Fibroblast of skin of right quadriceps (primary cell): ENCODE results near the gene PSMA6.
"Not testable (repeated sequence)": the region's sequence is repeated elsewhere in the genome, so short reads cannot be mapped to it uniquely, and the experiment has no call there.

Experiments used
- DNase-seq: peaks from one replicate; pipeline ENCODE4 v3.0.0-alpha.2; 2013

Gene PSMA6

DNA sequence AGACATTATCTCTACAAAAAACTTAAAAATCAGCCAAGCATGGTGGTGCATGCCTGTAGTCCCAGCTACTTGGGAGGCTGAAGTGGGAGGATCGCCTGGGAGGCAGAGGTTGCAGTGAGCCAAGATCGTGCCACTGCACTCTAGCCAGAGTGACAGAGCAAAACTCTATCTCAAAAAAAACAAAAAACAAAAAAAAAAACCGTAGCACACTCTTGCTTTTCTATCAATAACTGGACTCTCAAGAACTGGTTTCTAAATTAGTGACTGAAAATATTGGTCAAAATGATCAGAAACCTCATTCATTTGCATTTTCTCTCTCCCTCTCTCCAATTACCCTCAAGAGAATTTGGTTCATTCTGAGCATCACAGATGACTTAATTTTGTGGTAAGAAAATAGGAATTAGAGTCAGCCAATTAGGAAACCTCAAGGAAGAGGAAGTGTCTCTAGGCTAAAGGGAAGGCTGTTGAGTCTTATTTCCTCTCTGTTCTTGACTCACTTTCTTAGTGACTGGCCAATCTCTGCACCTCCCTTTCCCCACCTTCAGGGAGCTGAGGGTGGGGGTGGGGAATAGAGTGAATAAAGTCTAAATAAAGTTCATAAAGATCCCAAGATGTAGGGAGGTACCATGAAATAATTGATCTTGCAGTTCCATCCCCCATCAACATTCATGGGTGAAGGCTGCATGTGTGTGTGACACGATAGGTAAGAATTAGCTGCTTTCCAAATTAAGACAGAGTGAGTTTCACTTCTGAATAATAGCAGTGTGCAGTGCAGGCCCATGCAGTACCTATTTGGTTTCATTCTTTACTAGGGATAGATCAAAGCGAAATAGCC lies 6.8 kb upstream of the PSMA6 start:
- peak; percentile 50 for DNase-seq

DNA sequence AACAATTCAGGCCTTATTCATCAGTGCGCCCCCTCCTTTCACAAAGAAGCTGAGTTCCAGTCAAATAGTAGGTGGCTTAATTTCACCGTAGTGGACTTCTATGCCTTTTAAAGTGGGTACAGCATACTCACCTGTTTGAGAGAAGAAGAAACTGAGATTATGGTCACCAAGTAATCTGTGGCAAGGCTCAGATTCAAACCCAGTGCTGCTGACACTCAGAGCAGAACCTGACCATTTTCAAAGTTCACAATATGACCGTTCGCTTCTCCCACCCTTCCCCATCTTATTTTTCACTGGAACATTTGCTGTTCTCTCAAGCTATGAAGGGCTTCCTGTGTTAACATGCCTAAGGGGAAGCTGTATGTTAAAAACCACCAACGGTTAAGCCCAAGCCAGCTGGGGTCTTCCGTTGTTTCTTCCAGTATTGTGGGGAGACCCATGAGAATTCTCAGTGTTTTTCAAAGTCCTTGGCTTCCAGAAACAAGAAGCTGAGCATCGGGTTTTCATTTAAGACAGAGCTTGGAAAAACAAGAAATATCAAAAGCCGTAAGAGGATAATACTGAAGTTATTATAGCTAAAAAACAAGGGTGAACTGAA lies 6.1 kb upstream of the PSMA6 start:
- no peak for DNase-seq

DNA sequence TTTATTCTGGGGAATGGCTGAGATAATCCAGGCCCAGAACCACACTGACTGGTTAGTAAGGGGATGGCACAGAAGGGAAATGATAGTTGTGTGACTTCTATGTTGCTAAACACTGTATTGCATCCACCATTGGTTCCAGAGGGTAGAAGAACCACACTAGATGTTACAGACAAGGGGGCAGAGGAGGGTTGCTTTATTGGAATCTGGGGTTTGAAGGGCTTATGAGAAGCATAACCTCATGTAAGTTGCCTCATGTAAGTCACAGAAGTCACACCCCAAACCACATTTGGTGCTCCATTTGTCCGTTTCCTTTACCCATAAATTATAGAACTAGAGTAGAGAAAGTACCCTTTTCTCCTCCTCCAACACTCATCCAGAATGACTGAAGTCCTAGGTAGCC lies 5.5 kb upstream of the PSMA6 start:
- DNase-seq: no peak

DNA sequence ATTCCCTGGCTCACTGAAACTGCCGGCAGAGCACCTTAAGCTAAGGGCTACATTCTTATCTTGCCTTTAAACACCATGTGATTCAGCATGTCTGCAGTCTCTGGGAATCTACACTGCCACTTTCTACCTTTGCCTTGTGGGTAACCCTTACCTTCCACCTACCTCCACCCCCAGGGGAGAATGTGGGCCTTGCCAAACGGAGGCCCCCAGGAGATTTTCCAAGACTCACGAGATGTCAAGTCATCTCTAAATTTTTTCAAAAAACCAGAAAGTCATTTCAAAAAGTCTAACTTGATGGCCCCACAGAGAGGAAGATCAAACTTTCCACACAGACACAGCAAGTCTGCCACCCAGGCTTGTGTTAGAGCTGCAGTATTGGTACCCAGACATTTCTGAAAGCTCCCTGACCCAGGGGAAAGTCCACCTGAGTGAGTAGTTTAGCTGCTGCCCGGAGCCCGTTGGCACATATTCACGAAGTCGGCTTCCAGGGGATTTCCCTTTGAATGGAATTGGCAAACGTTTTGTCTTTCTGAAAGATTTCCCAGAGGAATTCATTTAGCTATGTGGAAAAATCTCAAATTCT lies 4.7 kb upstream of the PSMA6 start:
- DNase-seq: no peak

DNA sequence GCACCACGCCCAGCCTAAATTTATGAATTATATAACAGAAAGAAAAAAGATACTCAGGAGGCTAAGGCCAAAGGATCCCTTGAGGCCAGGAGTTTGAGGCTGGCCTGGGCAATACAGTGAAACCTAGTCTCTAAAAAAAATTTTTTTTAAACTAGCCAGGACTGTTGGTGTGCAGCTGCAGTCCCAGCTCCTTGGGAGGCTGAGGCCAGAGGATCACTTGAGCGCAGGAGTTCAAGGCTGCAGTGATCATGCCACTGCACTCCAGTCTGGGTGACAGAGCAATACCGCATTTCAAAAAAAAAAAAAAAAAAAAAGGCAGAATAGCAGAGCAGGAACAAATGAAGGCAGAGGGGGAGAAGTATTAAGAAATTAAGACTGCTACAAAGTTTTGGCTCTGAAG lies 2.6 kb upstream of the PSMA6 start:
- no peak for DNase-seq

DNA sequence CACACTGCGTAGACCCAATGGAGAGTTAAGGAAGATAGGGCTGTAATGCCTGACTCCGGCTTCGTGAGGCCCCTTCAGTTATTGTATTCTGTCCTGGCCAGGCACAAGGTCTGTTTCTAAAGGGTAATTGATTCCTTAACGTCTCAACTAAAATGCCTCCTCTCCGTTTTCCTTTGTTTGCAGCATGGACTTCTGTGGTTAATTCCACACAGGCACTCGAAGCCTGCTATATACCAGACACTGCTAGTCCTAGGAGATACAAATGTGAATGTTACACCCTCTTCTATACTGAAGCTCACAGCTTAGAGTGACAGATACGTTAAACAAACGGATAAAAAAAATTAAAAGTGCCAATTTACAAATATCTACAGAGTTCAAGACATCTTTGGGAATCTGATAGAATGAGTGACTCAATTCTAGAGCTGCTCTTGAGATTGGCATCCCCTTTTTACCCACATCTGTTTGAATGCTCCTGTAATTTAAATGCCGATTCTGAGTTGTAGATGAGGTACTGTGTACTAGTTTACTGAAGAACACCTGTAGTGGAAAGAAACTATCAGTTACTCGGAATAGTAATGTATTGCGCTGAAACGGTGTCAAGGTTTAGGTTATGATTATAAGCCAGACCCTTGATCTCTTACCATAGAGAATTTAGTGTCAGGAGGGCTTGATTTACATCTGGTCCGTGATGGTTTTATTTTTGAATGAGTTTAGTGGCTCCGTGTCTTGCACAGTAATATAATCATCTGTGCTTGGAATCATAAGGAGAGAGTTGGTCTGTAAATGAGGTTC lies 784 bp downstream of the PSMA6 start:
- no peak for DNase-seq

DNA sequence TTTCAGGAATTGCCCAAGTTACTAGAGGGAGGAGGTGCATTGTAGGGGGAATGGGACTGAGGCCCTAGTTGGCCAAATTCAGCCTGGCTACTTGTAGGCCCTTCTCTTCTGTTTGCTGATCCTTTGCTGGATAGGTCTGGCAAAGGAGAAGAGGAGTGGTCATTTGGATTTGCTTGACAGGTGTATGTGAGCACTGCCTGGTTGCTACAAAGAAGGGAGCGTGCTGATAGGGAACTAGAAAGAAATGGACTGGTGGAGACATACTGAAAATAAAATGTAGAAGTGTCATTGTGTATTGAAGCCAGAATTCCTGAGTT lies 3.6 kb downstream of the PSMA6 start:
- DNase-seq: no peak

DNA sequence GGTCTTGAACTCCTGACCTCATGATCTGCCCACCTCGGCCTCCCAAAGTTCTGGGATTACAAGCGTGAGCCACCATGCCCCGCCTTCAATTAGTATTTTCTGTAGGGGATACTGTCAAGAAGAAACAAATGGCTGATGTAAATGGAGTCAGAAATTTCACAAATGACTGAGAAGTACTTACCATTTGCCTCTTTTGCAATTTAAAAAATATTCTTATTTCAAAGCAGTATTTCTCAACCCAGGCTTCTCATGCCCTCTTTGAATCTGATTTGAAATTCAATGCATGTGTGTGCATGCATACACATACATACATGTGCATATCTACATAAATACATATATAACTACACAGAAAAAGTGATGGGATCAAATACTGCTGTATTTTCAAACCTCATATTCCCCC lies 4.4 kb downstream of the PSMA6 start:
- no peak for DNase-seq

DNA sequence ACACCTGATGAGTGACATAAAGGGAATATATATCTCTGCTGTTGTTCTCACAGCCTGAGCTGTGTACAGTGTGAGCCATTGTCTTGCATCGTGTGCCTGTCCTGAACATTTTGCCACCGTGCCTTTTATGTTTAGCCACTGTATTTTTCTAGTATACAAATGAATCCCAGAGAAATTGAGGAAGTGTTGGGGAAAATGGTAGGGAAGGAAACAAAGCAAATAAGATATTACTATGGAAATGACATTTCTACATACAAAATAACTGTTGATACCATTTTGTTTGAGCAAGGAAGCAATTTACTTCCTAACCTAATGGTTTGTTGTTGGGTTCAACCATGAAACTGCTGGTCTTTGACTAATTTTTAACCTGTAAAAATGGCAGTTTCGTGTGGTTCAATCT lies 5.5 kb downstream of the PSMA6 start:
- no peak for DNase-seq

DNA sequence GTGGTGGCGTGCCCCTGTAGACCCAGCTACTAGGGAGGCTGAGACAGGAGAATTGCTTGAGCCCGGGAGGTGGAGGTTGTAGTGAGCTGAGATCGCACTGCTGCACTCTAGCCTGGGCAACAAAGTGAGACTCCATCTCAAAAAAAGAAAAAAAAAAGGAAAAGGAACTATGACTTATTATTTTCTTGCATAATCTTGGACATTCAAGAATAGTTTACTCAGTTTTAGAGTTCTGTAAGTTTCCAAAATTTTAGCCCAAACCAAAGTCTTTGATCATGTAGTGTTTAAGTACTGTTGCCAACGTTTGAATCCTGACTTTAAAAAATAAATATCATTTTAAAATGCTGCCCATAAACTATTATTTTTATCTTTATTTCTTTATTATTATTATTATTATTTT lies 6.2 kb downstream of the PSMA6 start:
- no peak for DNase-seq

DNA sequence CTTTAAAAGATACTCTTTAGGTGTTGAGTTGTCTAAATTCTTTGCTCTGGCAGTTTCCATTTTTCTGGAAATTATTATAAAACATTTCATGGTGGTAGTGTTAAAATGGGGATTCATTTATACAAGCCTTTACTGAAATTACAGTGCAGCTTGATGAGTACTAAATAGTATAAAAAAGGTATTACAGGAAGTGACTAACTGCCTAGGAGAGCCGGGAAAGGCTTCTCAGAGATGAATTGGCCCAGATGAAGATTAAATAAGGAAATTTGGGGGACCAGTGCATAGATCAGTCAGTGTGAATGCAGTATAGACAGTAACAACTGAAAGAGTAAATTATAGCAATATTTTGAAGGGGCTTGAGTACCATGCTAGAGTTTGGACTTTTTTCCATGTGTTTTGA lies 7.5 kb downstream of the PSMA6 start:
- no peak for DNase-seq

DNA sequence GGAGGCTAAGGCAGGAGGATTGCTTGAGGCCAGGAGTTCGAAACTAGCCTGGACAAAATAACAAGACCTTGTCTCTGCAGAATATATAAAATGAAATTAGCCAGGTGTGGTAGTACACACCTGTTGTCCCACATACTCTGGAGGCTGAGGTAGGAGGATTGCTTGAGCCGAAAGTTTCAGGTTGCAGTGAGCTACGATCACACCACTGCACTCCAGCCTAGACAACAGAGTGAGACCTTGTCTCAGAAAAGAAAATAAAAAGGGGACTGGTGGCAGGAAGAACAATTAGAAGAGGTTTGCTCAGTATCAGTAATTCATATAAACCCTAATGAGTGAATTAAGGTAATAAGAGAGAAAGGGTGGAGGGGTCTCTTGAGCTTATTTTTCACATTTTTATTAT lies 8.0 kb downstream of the PSMA6 start:
- no peak for DNase-seq

DNA sequence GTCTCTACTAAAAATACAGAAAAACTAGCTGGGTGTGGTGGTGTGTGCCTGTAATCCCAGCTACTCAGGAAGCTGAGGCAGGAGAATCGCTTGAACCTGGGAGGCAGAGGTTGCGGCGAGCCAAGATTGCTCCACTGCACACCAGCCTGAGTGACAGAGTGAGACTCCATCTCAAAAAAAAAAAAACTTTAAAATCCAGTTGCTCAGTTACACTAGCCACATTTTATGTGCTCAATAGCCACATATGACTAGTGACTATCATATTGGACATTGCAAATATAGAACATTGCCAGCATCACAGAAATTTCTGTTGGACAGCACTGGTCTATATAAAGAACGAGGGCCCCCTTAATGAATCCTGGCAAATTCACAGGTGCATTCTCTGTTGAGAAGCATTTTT lies 9.2 kb downstream of the PSMA6 start:
- DNase-seq: not testable (repeated sequence)

DNA sequence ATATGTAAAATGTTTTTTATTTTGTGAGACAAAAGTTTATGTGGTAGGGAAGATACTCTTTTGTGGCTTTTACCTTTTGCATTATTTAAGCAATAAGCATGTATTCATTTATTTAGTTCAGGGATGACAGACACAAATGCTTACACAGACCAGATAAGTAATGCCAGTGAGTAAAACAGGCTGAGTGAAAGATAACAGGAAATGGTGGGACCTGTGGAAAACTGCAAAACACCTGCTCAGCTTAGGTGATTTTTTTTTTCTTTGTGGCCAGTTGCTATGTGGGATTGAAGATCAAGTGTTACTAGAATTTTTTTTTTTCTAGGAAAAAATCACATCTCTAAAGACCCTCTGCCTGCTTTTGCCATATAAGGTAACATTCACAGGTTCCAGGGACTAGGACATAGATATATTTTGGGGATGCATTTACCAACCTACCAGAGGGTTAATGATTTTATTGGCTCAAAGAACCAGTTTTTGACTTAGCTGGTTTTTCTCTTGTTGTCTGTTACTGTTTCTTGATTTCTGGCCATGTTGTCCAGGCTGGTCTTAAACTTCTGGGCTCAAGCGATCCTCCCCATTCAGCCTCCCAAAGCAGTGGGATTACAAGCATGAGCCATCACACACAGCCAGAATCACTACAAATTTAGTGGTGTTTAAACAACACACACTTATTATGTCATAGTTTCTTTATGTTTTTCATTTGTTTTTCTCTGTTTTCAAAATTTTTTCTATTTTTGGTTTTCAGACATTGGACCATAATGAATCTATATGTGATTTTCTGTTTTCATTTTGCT lies 9.8 kb downstream of the PSMA6 start:
- DNase-seq: no peak

DNA sequence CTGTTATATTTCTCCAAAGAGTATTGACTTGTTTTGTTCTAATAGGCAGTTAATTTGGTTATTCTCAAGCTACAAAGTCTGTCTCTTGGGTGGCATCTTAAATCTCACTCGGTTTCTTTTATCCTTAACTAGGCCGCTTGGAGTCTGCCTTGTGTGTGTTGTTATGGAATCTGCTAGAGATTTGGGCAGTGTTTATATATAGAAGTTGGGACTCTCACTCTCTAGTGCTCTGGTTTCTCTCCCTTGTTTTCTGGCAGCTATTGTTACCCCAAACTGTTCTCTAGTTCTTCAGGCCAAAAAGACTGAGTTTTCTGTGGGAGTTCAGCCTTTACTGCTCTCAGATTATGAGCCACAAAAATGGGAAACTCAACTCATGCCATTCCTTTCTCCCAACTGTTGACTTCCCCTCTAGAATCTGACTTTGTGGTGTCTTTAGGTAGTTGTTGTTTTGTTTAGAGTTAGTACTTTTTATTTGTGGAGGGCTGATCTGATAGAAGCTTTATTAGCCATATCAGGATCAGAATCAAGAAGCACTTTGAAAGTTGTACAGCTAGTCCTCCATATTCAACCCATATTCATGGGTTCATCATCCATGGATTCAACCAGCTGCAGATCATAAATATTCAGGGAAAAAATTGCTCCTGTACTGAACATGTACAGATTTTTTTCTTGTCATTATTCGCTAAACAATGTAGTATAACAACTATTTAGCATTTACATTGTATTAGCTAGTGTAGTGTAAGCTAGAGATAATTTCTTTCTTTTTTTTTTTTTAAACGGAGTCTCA lies 11.2 kb downstream of the PSMA6 start:
- no peak for DNase-seq

DNA sequence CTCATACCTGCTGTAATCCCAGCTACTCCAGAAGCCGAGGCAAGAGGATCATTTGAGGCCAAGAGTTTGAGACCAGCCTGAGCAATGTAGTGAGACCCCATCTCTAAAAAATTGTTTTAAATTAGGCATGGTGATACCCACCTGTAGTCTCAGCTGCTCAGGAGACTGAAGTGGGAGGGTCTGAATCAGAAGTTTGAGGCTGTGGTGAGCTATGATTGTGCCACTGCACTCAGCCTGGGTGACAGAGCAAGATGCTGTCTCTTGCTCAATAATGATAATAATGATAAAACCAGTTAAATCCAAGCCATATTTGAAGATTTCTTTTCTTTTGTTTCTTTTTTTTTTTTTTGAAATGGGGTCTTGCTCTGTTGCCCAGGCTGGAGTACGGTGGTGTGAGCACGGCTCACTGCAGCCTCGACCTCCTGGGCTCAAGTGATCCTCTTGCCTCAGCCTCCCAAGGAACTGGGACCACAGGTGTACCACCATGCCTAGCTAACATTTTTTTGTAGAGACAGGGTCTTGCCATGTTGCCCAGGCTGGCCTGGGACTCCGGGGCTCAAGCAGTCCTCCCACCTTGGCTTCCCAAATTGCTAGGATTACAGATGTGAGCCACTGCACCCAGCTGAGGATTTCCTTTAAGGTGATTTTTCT lies 12.8 kb downstream of the PSMA6 start:
- no peak for DNase-seq

DNA sequence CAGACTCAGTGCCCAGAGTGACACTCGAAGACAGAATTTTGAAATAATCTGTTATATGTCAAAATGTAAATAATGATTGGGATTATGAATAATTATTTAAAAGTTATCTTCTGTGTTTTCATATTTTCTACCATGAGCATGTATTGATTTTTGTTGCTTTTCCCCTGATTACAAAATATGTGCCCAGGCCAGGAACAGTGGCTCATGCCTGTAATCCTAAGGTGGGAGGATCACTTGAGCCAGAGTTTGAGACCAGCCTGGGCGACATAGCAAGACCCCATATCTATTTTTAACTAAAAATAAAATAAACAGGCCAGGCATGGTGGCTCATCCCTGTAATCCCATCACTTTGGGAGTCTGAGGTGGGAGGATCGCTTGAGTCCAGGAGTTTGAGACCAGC lies 13.5 kb downstream of the PSMA6 start:
- DNase-seq: no peak

DNA sequence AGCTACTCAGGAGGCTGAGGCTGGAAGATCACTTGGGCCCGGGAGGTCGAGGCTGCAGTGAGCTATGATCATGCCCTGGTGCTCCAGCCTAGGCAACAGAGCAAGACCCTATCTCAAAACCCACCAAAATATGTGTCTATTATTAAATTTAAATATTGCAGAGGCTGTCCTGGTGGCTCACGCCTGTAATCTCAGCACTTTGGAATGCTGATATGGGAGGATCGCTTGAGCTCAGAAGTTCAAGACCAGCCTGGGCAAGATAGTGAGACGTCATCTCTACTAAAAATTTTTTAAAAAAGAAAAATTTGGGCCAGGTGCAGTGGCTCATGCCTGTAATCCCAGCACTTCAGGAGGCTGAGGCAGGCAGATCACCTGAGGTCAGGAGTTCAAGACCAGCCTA lies 13.9 kb downstream of the PSMA6 start:
- no peak for DNase-seq

DNA sequence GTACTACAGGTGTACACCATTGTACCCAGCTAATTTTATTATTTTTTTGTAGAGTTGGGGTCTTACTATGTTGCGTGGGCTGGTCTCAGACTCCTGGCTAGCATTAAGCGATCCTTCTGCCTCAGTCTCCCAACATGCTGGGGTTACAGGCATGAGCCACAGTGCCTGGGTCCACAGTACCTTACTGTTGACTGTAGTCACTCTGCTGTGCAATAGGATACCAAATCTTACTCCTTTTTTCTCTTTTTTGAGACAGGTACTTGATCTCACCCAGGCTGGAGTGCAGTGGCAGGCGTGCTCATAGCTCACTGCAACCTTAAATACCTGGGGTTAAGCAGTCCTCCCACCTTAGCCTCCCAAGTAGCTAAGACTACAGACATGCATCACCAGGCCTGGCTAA lies 25.6 kb downstream of the PSMA6 start:
- no peak for DNase-seq

DNA sequence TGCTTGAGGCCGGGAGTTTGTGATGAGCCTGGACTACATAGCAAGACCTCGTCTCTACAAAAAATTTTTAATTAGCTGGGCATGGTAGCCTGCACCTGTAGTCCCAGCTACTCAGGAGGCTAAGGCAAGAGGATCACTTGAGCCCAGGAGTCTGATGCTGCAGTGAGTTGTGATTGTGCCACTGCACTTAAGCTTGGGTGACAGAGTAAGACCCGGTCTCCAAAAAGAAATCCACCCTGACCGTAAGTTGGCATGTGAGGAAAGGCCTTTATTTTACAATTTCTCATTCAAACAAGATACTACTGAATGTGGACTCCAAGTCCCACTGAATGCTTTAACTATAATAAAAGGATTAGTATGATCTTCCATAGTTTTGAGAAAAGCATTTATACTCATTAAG lies 27.3 kb downstream of the PSMA6 start:
- DNase-seq: no peak

DNA sequence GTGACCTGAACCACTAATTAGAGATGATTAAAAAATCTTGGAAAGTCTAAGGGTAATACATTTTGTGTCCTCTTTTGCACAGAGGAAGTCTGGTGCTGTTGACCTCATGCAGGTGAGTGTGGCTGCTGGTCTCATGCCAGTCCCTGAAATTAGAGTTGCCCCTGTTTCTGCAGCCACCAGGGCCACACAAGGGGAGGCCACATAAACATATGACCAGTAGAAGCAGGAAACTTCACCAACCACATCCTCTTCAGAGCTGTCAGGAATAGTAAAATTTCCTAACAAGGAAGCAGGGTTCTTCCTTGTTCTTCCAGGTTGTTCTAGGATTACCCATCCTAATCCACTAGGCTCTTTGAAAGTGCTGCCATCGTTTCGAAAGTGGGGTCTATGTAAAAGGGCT lies 28.3 kb downstream of the PSMA6 start:
- no peak for DNase-seq

DNA sequence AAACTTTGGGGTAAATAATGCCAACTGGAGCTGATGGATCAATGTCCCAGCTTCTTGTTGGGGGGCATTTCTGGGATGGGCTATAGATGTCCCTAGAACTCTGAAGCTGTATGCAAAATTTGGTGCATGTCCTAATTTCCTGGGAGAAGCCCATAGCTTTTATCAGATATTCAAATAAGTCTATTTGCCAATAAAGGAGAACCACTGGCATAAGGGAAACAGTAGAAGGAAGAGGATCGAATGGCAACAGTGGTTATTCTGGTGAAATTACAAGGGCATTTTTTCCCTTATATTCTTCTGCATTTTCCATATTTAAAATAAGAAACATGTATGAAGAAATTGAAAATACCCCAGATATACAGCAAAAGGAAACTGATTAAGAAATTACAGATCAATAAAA lies 34.2 kb downstream of the PSMA6 start:
- DNase-seq: no peak
